Thymus (tissue), 11 donors: ENCODE measurements around the gene HS6ST1. TPM values are rescaled to one million over a fixed set of nuclear protein-coding genes. Genes with fewer than 3 reads are reported as not detected.

Experiments used
- DNase-seq, 9 donors: peaks; one replicate each; pipeline ENCODE4 v3.0.0-alpha.2; 2013; ENCODE audit warnings: low spot score in 9 of 9, low read depth in 6 of 9, missing footprints in 1 of 9
- H3K27ac ChIP-seq, 2 donors: one replicate each; pipeline ENCODE4 v1.5.1; 2013; ENCODE audit warnings: control low read depth in 1 of 2, low read depth in 1 of 2, low read length in 1 of 2, mild to moderate bottlenecking in 1 of 2, moderate library complexity in 1 of 2
- H3K27me3 ChIP-seq, 2 donors: one replicate each; pipeline ENCODE4 v1.5.1; 2013; ENCODE audit warnings: low read length in 1 of 2; ENCODE audit not compliant: control insufficient read depth in 2 of 2, insufficient read depth in 1 of 2
- H3K36me3 ChIP-seq, 2 donors: one replicate each; pipeline ENCODE4 v1.5.1; 2013; ENCODE audit warnings: low read length in 1 of 2, mild to moderate bottlenecking in 1 of 2, moderate library complexity in 1 of 2; ENCODE audit not compliant: control insufficient read depth in 2 of 2, insufficient read depth in 2 of 2
- H3K4me1 ChIP-seq, 2 donors: one replicate each; pipeline ENCODE4 v1.5.1; 2013; ENCODE audit warnings: low read length in 2 of 2; ENCODE audit not compliant: control insufficient read depth in 2 of 2, insufficient read depth in 2 of 2
- H3K4me3 ChIP-seq, 2 donors: one replicate each; pipeline ENCODE4 v1.5.1; 2013; ENCODE audit warnings: low read length in 2 of 2, control low read depth in 1 of 2, mild to moderate bottlenecking in 1 of 2
- H3K9me3 ChIP-seq, 2 donors: one replicate each; pipeline ENCODE4 v1.5.1; 2013; ENCODE audit warnings: low read length in 1 of 2, mild to moderate bottlenecking in 1 of 2; ENCODE audit not compliant: control insufficient read depth in 2 of 2, insufficient read depth in 1 of 2
- WGBS: extraction: QIAGEN DNeasy Blood & Tissue Kit; methylation state at CpG from one replicate; pipeline ENCODE4 v1.1.7; 2013; 5-methylcytosine and 5-hydroxymethylcytosine counted together
- polyA plus RNA-seq: library from polyadenylated mRNA; stranded (reverse); fragments of 200-250 nt; gene quantifications from one replicate; pipeline ENCODE4 v1.2.3, GENCODE V29; 2013
- total RNA-seq: library from RNA; stranded (reverse); fragments of 120-200 nt; gene quantifications from one replicate; pipeline ENCODE4 v1.2.4, GENCODE V29; 2013
- donor health status: healthy.

Gene HS6ST1
- total and polyA plus RNA-seq, 2 donors: 20.0 to 35.2 TPM

- DNase-seq: no peak
- Histone ChIP-seq H3K4me1 (peaks cover 6 to 23% of the 10 kb centered on the region in 2 donors), H3K4me3 (no peak overlapping the region), H3K27me3 (no peaks in the 10 kb centered on the region), H3K27ac (no peak overlapping the region), H3K9me3 (peaks cover 8 to 19% of the 10 kb centered on the region in 2 donors), H3K36me3 (peaks cover 67 to 71% of the 10 kb centered on the region in 2 donors)
- WGBS: 91% methylated on average over 17 of the region's 17 CpGs
These were observed 41.6 kb downstream of the HS6ST1 start for GRCh38 chr2:128276878-128277675.

GRCh38 chr2:128275498-128276045 lies 43.1 kb downstream of the HS6ST1 start:
- peaks cover 6 to 12% of the 10 kb centered on the region in 2 donors for H3K4me1 ChIP-seq
- H3K36me3 ChIP-seq: peaks cover 69 to 78% of the 10 kb centered on the region in 2 donors
- H3K27ac ChIP-seq: no peak overlapping the region
- no peak for DNase-seq
- WGBS: 97% methylated on average over 14 of the region's 14 CpGs
- no peaks in the 10 kb centered on the region for H3K27me3 ChIP-seq
- H3K4me3 ChIP-seq: no peak overlapping the region
- peaks cover 8 to 19% of the 10 kb centered on the region in 2 donors for H3K9me3 ChIP-seq

DNA sequence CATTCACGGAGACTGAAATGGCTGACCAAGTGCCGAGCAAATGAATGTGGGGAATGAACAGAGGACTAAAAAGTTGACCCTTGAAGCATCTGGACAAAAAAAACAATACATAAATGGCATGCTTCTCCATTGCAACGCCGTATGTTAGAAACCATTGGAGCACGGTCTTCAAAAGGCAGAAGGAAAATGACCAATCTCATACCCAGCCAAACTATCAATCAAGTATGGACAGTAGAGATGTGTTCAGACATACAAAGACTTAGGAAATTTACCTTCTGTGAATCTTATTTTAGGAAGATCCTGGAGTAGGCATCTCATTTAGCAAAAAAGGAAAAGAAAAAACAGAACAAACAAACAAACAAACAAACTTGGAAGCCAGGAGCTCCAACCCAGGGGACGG lies 44.5 kb downstream of the HS6ST1 start:
- WGBS: 99% methylated on average over 6 of the region's 6 CpGs
- Histone ChIP-seq H3K36me3 (peaks cover 62 to 80% of the 10 kb centered on the region in 2 donors), H3K4me1 (no peaks in the 10 kb centered on the region), H3K9me3 (peaks cover 8 to 19% of the 10 kb centered on the region in 2 donors), H3K4me3 (no peak overlapping the region), H3K27me3 (no peaks in the 10 kb centered on the region), H3K27ac (no peak overlapping the region)
- DNase-seq: no peak

DNA sequence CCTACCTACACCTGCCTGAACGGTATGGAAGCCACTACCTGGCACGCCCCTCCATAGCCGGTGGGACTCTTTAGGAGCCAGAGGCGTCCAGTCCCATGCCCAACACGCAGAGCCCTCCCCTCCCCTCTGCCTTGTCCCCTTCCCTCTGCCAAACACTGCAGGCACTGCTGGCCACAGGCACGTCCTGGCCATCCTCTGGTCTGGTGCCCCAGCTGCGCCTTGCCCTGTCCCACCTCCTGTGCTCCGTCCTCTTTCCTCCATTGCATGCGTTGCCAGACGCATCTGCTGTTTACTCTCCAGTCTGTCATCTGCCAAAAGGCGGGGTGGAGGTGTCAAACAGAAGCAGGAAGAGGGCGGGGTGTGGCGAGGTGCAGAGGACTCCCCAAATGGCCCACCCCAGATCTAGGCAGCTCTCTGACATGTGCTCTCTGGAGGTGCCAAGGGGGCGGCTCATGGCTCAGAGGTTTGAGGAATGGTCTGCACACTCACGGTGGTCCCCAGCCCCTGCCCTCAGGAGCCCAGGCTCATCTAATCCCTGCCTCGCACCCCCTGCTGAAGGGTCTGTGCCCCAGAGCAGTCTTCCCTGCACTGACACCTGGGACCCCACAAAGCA lies 45.1 kb downstream of the HS6ST1 start:
- peaks cover 61 to 85% of the 10 kb centered on the region in 2 donors for H3K36me3 ChIP-seq
- no peak overlapping the region for H3K4me3 ChIP-seq
- no peaks in the 10 kb centered on the region for H3K27me3 ChIP-seq
- DNase-seq: no peak
- peaks cover 8 to 19% of the 10 kb centered on the region in 2 donors for H3K9me3 ChIP-seq
- H3K27ac ChIP-seq: no peak overlapping the region
- 97% methylated on average over 16 of the region's 16 CpGs for WGBS
- no peaks in the 10 kb centered on the region for H3K4me1 ChIP-seq

GRCh38 chr2:128272601-128273468 lies 45.8 kb downstream of the HS6ST1 start:
- Histone ChIP-seq H3K4me3 (no peak overlapping the region), H3K27ac (no peak overlapping the region), H3K27me3 (no peaks in the 10 kb centered on the region), H3K36me3 (peaks cover 53 to 85% of the 10 kb centered on the region in 2 donors), H3K9me3 (peaks cover 8 to 19% of the 10 kb centered on the region in 2 donors), H3K4me1 (no peaks in the 10 kb centered on the region)
- WGBS: 99% methylated on average over 18 of the region's 18 CpGs
- no peak for DNase-seq

GRCh38 chr2:128271911-128272600 lies 46.6 kb downstream of the HS6ST1 start:
- Histone ChIP-seq H3K27ac (no peak overlapping the region), H3K9me3 (peaks cover 8 to 19% of the 10 kb centered on the region in 2 donors), H3K4me1 (no peaks in the 10 kb centered on the region), H3K27me3 (no peaks in the 10 kb centered on the region), H3K4me3 (no peak overlapping the region), H3K36me3 (peaks cover 48 to 82% of the 10 kb centered on the region in 2 donors)
- no peak for DNase-seq
- WGBS: 98% methylated on average over 21 of the region's 21 CpGs

DNA sequence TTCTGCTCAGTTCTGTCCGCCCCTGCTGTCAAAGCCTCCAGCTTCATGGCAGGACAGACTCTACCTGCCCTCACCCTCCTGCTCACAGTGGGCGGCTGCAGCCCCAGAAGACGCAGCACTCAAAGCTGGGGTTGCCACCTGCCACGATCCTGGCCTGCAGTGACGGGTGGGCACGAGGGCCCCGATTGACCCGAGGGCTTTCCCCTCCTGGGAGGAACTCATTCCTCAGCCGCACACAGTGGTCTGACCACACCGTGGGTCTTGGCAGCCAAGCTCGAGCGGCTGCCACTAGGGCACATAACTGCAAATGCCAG lies 47.1 kb downstream of the HS6ST1 start:
- peaks cover 43 to 81% of the 10 kb centered on the region in 2 donors for H3K36me3 ChIP-seq
- DNase-seq: no peak
- no peak overlapping the region for H3K4me3 ChIP-seq
- H3K27me3 ChIP-seq: no peaks in the 10 kb centered on the region
- no peak overlapping the region for H3K27ac ChIP-seq
- peaks cover 8 to 19% of the 10 kb centered on the region in 2 donors for H3K9me3 ChIP-seq
- no peaks in the 10 kb centered on the region for H3K4me1 ChIP-seq
- WGBS: 98% methylated on average over 12 of the region's 12 CpGs

DNA sequence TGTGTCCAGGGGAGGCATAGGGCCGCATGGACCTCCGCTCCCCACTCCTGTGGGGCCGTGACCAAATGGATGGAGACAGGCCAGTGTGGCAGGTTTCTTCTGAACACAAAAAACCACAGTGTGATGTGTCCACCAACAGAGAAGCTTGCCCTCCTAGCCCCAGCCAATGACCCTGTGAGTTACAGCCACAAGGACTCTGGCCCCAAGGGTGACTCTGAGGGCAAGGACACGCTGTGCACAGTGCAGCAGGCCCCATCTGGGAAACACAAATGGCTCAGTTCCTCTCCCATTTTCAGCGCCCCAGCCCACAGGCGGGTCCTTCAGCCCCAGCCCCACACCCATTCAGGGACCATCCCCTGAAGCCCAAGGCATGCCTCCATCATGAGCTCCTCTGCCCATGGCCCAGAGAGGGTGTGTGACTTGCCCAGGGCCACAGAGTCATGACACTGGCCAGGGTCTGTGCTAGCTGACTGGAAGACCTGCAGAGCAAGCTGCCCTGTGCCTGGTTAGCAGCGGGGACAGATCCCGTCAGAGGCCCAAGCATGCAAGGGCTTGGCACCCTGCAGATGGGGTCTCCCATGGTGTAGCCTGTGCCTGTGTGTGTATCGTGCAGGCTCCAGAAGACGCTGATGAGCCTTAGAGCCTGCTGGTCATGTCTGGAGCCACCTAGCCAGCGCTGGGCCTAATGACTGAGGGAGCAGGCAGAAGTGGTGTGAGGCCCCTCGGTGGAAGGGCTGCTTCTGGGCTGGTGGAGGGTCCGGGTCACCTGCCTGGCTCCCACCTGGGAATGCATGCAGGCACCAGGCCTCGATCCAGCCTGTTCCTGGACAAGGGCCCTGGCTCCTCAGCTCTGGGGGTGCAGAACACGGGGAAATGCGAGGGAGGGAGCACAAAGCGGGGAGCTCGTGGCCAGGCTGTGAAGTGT lies 47.7 kb downstream of the HS6ST1 start:
- Histone ChIP-seq H3K9me3 (peaks cover 8 to 19% of the 10 kb centered on the region in 2 donors), H3K4me3 (no peak overlapping the region), H3K4me1 (no peaks in the 10 kb centered on the region), H3K27me3 (no peaks in the 10 kb centered on the region), H3K27ac (no peak overlapping the region), H3K36me3 (peaks cover 38 to 81% of the 10 kb centered on the region in 2 donors)
- WGBS: 98% methylated on average over 18 of the region's 18 CpGs
- DNase-seq: no peak
